H9 (cell line): ENCODE results near the gene GNA15. TPM values are rescaled to one million over a fixed set of nuclear protein-coding genes. Genes with fewer than 3 reads are reported as not detected.

Source experiments
- DNase-seq: peaks from one replicate; pipeline ENCODE4 v3.0.0-alpha.2; 2017
- H2AFZ ChIP-seq: one replicate; pipeline ENCODE4 v1.6.1; 2013; ENCODE audit warnings: mild to moderate bottlenecking, low read length, control low read depth, moderate library complexity
- H2AK5ac ChIP-seq: 2 replicates; pipeline ENCODE4 v1.6.1; 2013; ENCODE audit warnings: low read length, control low read depth, mixed read lengths; ENCODE audit not compliant: insufficient read length
- H2BK120ac ChIP-seq: one replicate; pipeline ENCODE4 v1.6.1; 2013; ENCODE audit warnings: low read depth, mild to moderate bottlenecking, low read length, control low read depth, inconsistent platforms; ENCODE audit not compliant: poor library complexity, severe bottlenecking
- H2BK12ac ChIP-seq: 2 replicates; pipeline ENCODE4 v1.6.1; 2013; ENCODE audit warnings: low read length, control low read depth, mixed read lengths, low read depth; ENCODE audit not compliant: insufficient read length
- H2BK15ac ChIP-seq: 2 replicates; pipeline ENCODE4 v1.6.1; 2013; ENCODE audit warnings: low read depth, low read length, control low read depth
- H2BK20ac ChIP-seq: one replicate; pipeline ENCODE4 v1.6.1; 2013; ENCODE audit warnings: low read depth, mild to moderate bottlenecking, low read length, control low read depth, inconsistent platforms; ENCODE audit not compliant: poor library complexity, severe bottlenecking
- H2BK5ac ChIP-seq: 2 replicates; pipeline ENCODE4 v1.6.1; 2013; ENCODE audit warnings: low read length, control low read depth, mixed read lengths; ENCODE audit not compliant: insufficient read length
- H3K14ac ChIP-seq: 2 replicates; pipeline ENCODE4 v1.6.1; 2013; ENCODE audit warnings: low read length, control low read depth; ENCODE audit not compliant: insufficient read depth
- H3K18ac ChIP-seq: 2 replicates; pipeline ENCODE4 v1.6.1; 2013; ENCODE audit warnings: low read depth, mild to moderate bottlenecking, mixed read lengths, low read length, control low read depth; ENCODE audit not compliant: insufficient read length
- H3K23ac ChIP-seq: 2 replicates; pipeline ENCODE4 v1.6.1; 2013; ENCODE audit warnings: low read length, control low read depth, mixed read lengths, low read depth; ENCODE audit not compliant: insufficient read length
- H3K23me2 ChIP-seq: 2 replicates; pipeline ENCODE4 v1.6.1; 2013; ENCODE audit warnings: low read depth, mild to moderate bottlenecking, mixed read lengths, low read length, control low read depth; ENCODE audit not compliant: insufficient read length, poor library complexity, severe bottlenecking
- H3K27ac ChIP-seq: 2 replicates; pipeline ENCODE4 v1.5.1; 2013; ENCODE audit warnings: low read length, control low read depth, mixed read lengths, low read depth; ENCODE audit not compliant: insufficient read length
- H3K27me3 ChIP-seq: 2 replicates; pipeline ENCODE4 v1.6.1; 2013; ENCODE audit warnings: low read length, control low read depth, inconsistent platforms; ENCODE audit not compliant: insufficient read depth
- H3K4ac ChIP-seq: 2 replicates; pipeline ENCODE4 v1.6.1; 2013; ENCODE audit warnings: low read depth, mild to moderate bottlenecking, control low read depth, inconsistent platforms, low read length, moderate library complexity
- H3K4me1 ChIP-seq: 2 replicates; pipeline ENCODE4 v1.6.1; 2013; ENCODE audit warnings: low read length, control low read depth, inconsistent platforms; ENCODE audit not compliant: insufficient read depth
- H3K4me2 ChIP-seq: 2 replicates; pipeline ENCODE4 v1.6.1; 2013; ENCODE audit warnings: low read length, control low read depth, mixed read lengths; ENCODE audit not compliant: insufficient read length, insufficient read depth
- H3K56ac ChIP-seq: 2 replicates; pipeline ENCODE4 v1.6.1; 2013; ENCODE audit warnings: low read depth, mild to moderate bottlenecking, mixed read lengths, low read length, control low read depth; ENCODE audit not compliant: insufficient read length
- H3K79me1 ChIP-seq: 2 replicates; pipeline ENCODE4 v1.6.1; 2013; ENCODE audit warnings: low read depth, mild to moderate bottlenecking, moderate library complexity, low read length, control low read depth, inconsistent platforms; ENCODE audit not compliant: insufficient read depth, poor library complexity, severe bottlenecking
- H3K79me2 ChIP-seq: 2 replicates; pipeline ENCODE4 v1.6.1; 2013; ENCODE audit warnings: low read length, control low read depth, inconsistent platforms; ENCODE audit not compliant: insufficient read depth
- H3K9ac ChIP-seq: 2 replicates; pipeline ENCODE4 v1.6.1; 2013; ENCODE audit warnings: low read length, control low read depth, mixed read lengths; ENCODE audit not compliant: insufficient read length; ENCODE audit errors: extremely low read depth
- H3K9me3 ChIP-seq: one replicate; pipeline ENCODE4 v1.6.1; 2013; ENCODE audit warnings: low read depth, low read length, inconsistent platforms; ENCODE audit not compliant: control insufficient read depth
- H3T11ph ChIP-seq: one replicate; pipeline ENCODE4 v1.6.1; 2013; ENCODE audit warnings: mild to moderate bottlenecking, low read length, control low read depth, inconsistent platforms
- H4K20me1 ChIP-seq: one replicate; pipeline ENCODE4 v1.6.1; 2013; ENCODE audit not compliant: control insufficient read depth, insufficient read length, insufficient read depth
- H4K5ac ChIP-seq: 2 replicates; pipeline ENCODE4 v1.6.1; 2013; ENCODE audit warnings: low read depth, mild to moderate bottlenecking, mixed read lengths, low read length, control low read depth; ENCODE audit not compliant: insufficient read length
- H4K8ac ChIP-seq: replicated peaks from 2 replicates; pipeline ENCODE4 v1.6.1; 2013; ENCODE audit warnings: low read length, control low read depth, mixed read lengths, low read depth; ENCODE audit not compliant: insufficient read length
- H4K91ac ChIP-seq: 2 replicates; pipeline ENCODE4 v1.6.1; 2013; ENCODE audit warnings: low read depth, mild to moderate bottlenecking, moderate library complexity, mixed read lengths, low read length, control low read depth; ENCODE audit not compliant: insufficient read length
- H3K27ac Mint-ChIP-seq, 3 experiments: 2 replicates in 2 of 3; 3 replicates in 1 of 3; pipeline ENCODE4 v1.8.0; 2020 to 2021; ENCODE audit warnings: mixed read lengths in 3 of 3, mild to moderate bottlenecking in 1 of 3, moderate library complexity in 1 of 3
- H3K27me3 Mint-ChIP-seq: 2 replicates; pipeline ENCODE4 v1.8.0; 2021; ENCODE audit warnings: low read depth, mild to moderate bottlenecking, moderate library complexity, mixed read lengths
- H3K36me3 Mint-ChIP-seq, 3 experiments: 2 replicates in 2 of 3; 3 replicates in 1 of 3; pipeline ENCODE4 v1.8.0; 2020 to 2021; ENCODE audit warnings: low read depth in 3 of 3, mixed read lengths in 3 of 3; ENCODE audit not compliant: insufficient read depth in 1 of 3
- H3K4me1 Mint-ChIP-seq, 2 experiments: 2 replicates each; pipeline ENCODE4 v1.8.0; 2020; ENCODE audit warnings: mixed read lengths in 2 of 2
- H3K4me3 Mint-ChIP-seq, 2 experiments: 2 replicates in 1 of 2; 3 replicates in 1 of 2; pipeline ENCODE4 v1.8.0; 2020 to 2021; ENCODE audit warnings: mild to moderate bottlenecking in 2 of 2, mixed read lengths in 2 of 2, moderate library complexity in 1 of 2
- H3K9me3 Mint-ChIP-seq, 2 experiments: 2 replicates in 1 of 2; 3 replicates in 1 of 2; pipeline ENCODE4 v1.8.0; 2020; ENCODE audit warnings: mild to moderate bottlenecking in 2 of 2, mixed read lengths in 2 of 2, moderate library complexity in 1 of 2
- WGBS: extraction: QIAGEN DNeasy Blood & Tissue Kit; methylation state at CpG from one replicate; pipeline ENCODE4 v1.1.7; 2013; ENCODE audit warnings: missing lambda C conversion rate, low lambda C conversion rate, mixed read lengths; ENCODE audit not compliant: insufficient read length; ENCODE audit errors: extremely low coverage; 5-methylcytosine and 5-hydroxymethylcytosine counted together
- total RNA-seq: library from RNA; stranded (reverse); gene quantifications from 2 replicates; pipeline ENCODE4 v1.2.1, GENCODE V29; 2021
- TF ChIP-seq, protein P1 (sequence below): fragments of 200-600 bp; sonication (generic); conservative IDR thresholded peaks from 3 replicates; pipeline ENCODE4 v1.8.0; 2021; ENCODE audit warnings: antibody characterized with exemption, mild to moderate bottlenecking

The GNA15 gene
- total RNA-seq, 1 experiment from 2014 or later = not detected

GRCh38 chr19:3117716-3118115, 18.1 kb upstream of the GNA15 start:
- Histone ChIP-seq H3K56ac (no peak overlapping the region), H4K91ac (no peak overlapping the region), H3T11ph (no peak overlapping the region), H4K20me1 (no peaks in the 10 kb centered on the region), H4K5ac (no peak overlapping the region), H4K8ac (no peak overlapping the region), H2BK120ac (no peak overlapping the region), H2AFZ (no peak overlapping the region), H3K27me3 (no peaks in the 10 kb centered on the region), H2BK12ac (no peak overlapping the region), H3K23me2 (no peaks in the 10 kb centered on the region), H3K9ac (no peak overlapping the region), H3K79me2 (no peaks in the 10 kb centered on the region), H3K9me3 (no peaks in the 10 kb centered on the region), H3K4me1 (no peaks in the 10 kb centered on the region; the same call in 1 of the 2 replicates), H3K18ac (no peak overlapping the region), H2BK5ac (no peak overlapping the region), H3K23ac (no peak overlapping the region), H2BK20ac (no peak overlapping the region), H2AK5ac (no peak overlapping the region), H3K14ac (no peak overlapping the region), H3K79me1 (no peaks in the 10 kb centered on the region), H3K4me2 (no peak overlapping the region), H2BK15ac (no peak overlapping the region), H3K4ac (no peak overlapping the region), H3K27ac (no peak overlapping the region)
- Mint-ChIP-seq H3K4me1 (peaks cover 2 to 7% of the 10 kb centered on the region in 2 experiments; a peak in 3 of 4 replicates), H3K9me3 (no peaks in the 10 kb centered on the region), H3K36me3 (peaks cover 0 to 4% (median 0%) of the 10 kb centered on the region in 3 experiments; a peak in 2 of 7 replicates), H3K27ac (no peak overlapping the region; a peak in 1 of 7 replicates), H3K27me3 (no peaks in the 10 kb centered on the region), H3K4me3 (no peak overlapping the region)
- no CpG with 5 or more reads among the region's 20 CpGs for WGBS
- TF ChIP-seq, protein P1, sequence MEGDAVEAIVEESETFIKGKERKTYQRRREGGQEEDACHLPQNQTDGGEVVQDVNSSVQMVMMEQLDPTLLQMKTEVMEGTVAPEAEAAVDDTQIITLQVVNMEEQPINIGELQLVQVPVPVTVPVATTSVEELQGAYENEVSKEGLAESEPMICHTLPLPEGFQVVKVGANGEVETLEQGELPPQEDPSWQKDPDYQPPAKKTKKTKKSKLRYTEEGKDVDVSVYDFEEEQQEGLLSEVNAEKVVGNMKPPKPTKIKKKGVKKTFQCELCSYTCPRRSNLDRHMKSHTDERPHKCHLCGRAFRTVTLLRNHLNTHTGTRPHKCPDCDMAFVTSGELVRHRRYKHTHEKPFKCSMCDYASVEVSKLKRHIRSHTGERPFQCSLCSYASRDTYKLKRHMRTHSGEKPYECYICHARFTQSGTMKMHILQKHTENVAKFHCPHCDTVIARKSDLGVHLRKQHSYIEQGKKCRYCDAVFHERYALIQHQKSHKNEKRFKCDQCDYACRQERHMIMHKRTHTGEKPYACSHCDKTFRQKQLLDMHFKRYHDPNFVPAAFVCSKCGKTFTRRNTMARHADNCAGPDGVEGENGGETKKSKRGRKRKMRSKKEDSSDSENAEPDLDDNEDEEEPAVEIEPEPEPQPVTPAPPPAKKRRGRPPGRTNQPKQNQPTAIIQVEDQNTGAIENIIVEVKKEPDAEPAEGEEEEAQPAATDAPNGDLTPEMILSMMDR = no peak
- no peak for DNase-seq
